Transverse colon (tissue), 4 donors: ENCODE measurements around the gene SFXN2. TPM values are rescaled to one million over a fixed set of nuclear protein-coding genes. Genes with fewer than 3 reads are reported as not detected.

Experiments used
- DNase-seq: peaks from one replicate; pipeline ENCODE4 v3.0.0-alpha.2; 2019
- H3K27ac ChIP-seq, 4 donors: fragments of 200-600 bp; sonication (generic); 2 replicates each; pipeline ENCODE4 v1.5.1; 2016 to 2018; ENCODE audit warnings: inconsistent platforms in 4 of 4
- H3K27me3 ChIP-seq: fragments of 200-600 bp; sonication (generic); 2 replicates; pipeline ENCODE4 v1.5.1; 2017; ENCODE audit warnings: inconsistent platforms
- H3K36me3 ChIP-seq, 4 donors: fragments of 200-600 bp; sonication (generic); 2 replicates each; pipeline ENCODE4 v1.5.1; 2017 to 2019; ENCODE audit warnings: inconsistent platforms in 4 of 4
- H3K4me1 ChIP-seq, 4 donors: fragments of 200-600 bp; sonication (generic); 2 replicates each; pipeline ENCODE4 v1.5.1; 2017 to 2020; ENCODE audit warnings: inconsistent platforms in 4 of 4
- H3K4me3 ChIP-seq, 4 donors: fragments of 200-600 bp; sonication (generic); 1 replicate in 1 of 4; 2 replicates in 3 of 4; pipeline versions ENCODE4 v1.5.1 to v1.6.1; 2017 to 2019; ENCODE audit warnings: inconsistent platforms in 4 of 4
- H3K9me3 ChIP-seq, 2 donors: fragments of 200-600 bp; sonication (generic); 2 replicates each; pipeline ENCODE4 v1.5.1; 2017 to 2019; ENCODE audit warnings: inconsistent platforms in 2 of 2
- EP300 ChIP-seq: sonication (generic); formaldehyde crosslinking; IDR thresholded peaks from one replicate; pipeline ENCODE4 v1.6.1; 2017; ENCODE audit warnings: antibody characterized with exemption, low read depth
- POLR2A ChIP-seq: fragments of 450-650 bp; IDR thresholded peaks from one replicate; pipeline ENCODE4 v1.6.1; 2016; ENCODE audit warnings: antibody characterized with exemption, mild to moderate bottlenecking, moderate library complexity
- POLR2AphosphoS5 ChIP-seq, 3 donors: sonication (generic); formaldehyde crosslinking; IDR thresholded peaks; one replicate each; pipeline ENCODE4 v1.6.1; 2016; ENCODE audit warnings: antibody characterized with exemption in 3 of 3
- WGBS, 2 donors: methylation state at CpG; one replicate each; pipeline ENCODE4 v1.1.5; 2018; ENCODE audit warnings: low coverage in 1 of 2; 5-methylcytosine and 5-hydroxymethylcytosine counted together
- in situ Hi-C, 4 donors: fragments of 200-750 bp; cut with MboI; loops; one replicate each; pipeline versions ENCODE4 v1.15.0 to v1.15.1; 2017; ENCODE audit warnings: low sequenced_read_pairs in 3 of 4, low pct_ligation_motif_present in 1 of 4, low pct_unique_long_range_greater_than_20kb in 1 of 4
- intact Hi-C: fragments of 100-400 bp; cut with DNase I; formaldehyde crosslinking; loops from one replicate; pipeline ENCODE4 v1.15.1; 2023; ENCODE audit warnings: low total_unique reads
- total RNA-seq, 4 donors: library from RNA; depleted of rRNA; stranded (reverse); fragments of >200 nt; gene quantifications; one replicate each; pipeline ENCODE4 v1.1.0, GENCODE V29; 2016
- TF ChIP-seq, protein P1 (sequence below), 5 experiments: fragments of 200-600 bp in 3 of 5; fragments of 450-650 bp in 2 of 5; sonication (generic) in 3 of 5; IDR thresholded peaks; 1 replicate in 2 of 5; 2 replicates in 3 of 5; pipeline ENCODE4 v1.5.1; 2016 to 2017; ENCODE audit warnings: antibody characterized with exemption in 5 of 5, inconsistent platforms in 3 of 5, mild to moderate bottlenecking in 2 of 5, moderate library complexity in 1 of 5

Gene SFXN2
- total RNA-seq, 4 donors from 2014 or later: 2.1 to 64.9 (median 7.3) TPM

DNA sequence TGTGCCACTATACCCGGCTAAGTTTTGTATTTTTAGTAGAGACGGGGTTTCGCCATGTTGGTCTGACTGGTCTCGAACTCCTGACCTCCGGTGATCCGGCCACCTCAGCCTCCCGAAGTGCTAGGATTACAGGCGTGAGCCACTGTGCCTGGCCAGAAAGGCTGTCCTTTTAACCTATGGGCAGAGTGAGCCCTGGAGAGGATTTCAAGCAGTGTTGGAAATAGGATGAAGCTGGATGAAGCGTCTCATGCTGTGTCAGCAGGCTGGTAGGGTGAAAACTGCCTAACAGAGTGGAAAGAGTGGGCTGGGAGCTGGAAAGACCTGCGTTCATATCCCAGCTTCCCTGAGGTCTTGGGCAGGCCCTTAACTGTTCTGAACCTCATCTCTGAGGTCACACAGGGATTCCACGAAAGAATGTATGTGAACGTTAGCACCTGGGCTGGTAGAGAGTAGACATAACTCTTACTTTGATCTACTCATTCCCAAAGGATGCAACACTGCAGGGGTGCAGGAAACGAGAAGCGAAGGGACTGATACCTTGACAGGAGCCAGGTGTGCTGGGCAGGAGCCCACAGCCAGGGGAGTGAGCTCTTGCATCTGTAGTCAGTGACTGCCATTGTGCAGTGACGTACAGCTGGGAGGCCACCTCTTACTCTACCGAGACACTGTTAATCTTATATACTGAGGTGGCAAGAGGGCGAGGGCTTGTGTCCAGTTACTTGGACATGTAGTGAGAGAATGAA is 63.4 kb downstream of the SFXN2 start:
- intact Hi-C loops (no loop called here), in situ Hi-C loops (no loop called here)
- H3K27me3 ChIP-seq: no peaks in the 10 kb centered on the region
- peak overlapping the region; percentile 85 to 90 (median 88) for H3K27ac ChIP-seq
- H3K9me3 ChIP-seq: no peaks in the 10 kb centered on the region
- TF ChIP-seq, protein P1, sequence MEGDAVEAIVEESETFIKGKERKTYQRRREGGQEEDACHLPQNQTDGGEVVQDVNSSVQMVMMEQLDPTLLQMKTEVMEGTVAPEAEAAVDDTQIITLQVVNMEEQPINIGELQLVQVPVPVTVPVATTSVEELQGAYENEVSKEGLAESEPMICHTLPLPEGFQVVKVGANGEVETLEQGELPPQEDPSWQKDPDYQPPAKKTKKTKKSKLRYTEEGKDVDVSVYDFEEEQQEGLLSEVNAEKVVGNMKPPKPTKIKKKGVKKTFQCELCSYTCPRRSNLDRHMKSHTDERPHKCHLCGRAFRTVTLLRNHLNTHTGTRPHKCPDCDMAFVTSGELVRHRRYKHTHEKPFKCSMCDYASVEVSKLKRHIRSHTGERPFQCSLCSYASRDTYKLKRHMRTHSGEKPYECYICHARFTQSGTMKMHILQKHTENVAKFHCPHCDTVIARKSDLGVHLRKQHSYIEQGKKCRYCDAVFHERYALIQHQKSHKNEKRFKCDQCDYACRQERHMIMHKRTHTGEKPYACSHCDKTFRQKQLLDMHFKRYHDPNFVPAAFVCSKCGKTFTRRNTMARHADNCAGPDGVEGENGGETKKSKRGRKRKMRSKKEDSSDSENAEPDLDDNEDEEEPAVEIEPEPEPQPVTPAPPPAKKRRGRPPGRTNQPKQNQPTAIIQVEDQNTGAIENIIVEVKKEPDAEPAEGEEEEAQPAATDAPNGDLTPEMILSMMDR (IDR thresholded peaks at IDR 0.05): no peak
- no peak for TF ChIP-seq EP300
- TF ChIP-seq POLR2AphosphoS5 (IDR thresholded peaks at IDR 0.05): no peak
- no peak for TF ChIP-seq POLR2A
- peaks cover 35 to 79% (median 42%) of the 10 kb centered on the region in 4 donors for H3K4me1 ChIP-seq
- H3K4me3 ChIP-seq: peak overlapping the region in 1 of 4 donors; percentile 1
- no peaks in the 10 kb centered on the region for H3K36me3 ChIP-seq
- DNase-seq: no peak
- 74% methylated on average over 17 of the region's 17 CpGs; no CpG with 5 or more reads in 1 of the 2 donors for WGBS, 2 donors

- TF ChIP-seq POLR2A (no peak), POLR2AphosphoS5 (IDR thresholded peaks at IDR 0.05) (no peak), EP300 (no peak)
- TF ChIP-seq, protein P1 (IDR thresholded peaks at IDR 0.05): no peak
- intact Hi-C loops: no loop called here
- Histone ChIP-seq H3K27me3 (no peaks in the 10 kb centered on the region), H3K27ac (peak overlapping the region; percentile 85 to 90 (median 88)), H3K4me3 (no peak overlapping the region), H3K9me3 (no peaks in the 10 kb centered on the region), H3K36me3 (no peaks in the 10 kb centered on the region), H3K4me1 (peaks cover 34 to 79% (median 42%) of the 10 kb centered on the region in 4 donors)
- WGBS, 2 donors: 86 to 100% methylated on average over 2 of the region's 2 CpGs
- in situ Hi-C loops: no loop called here
- no peak for DNase-seq
Observed at GRCh38 chr10:102778781-102779180, 64.3 kb downstream of the SFXN2 start.

- Histone ChIP-seq H3K27ac (peak overlapping the region; percentile 37 to 90 (median 88)), H3K9me3 (no peaks in the 10 kb centered on the region), H3K27me3 (no peaks in the 10 kb centered on the region), H3K36me3 (no peaks in the 10 kb centered on the region), H3K4me3 (no peak overlapping the region), H3K4me1 (peaks cover 24 to 72% (median 36%) of the 10 kb centered on the region in 4 donors)
- in situ Hi-C loops (no loop called here), intact Hi-C loops (no loop called here)
- 85 to 87% methylated on average over 4 to 10 of the region's 10 CpGs for WGBS, 2 donors
- TF ChIP-seq, protein P1 (IDR thresholded peaks at IDR 0.05): no peak
- TF ChIP-seq POLR2A (no peak), POLR2AphosphoS5 (IDR thresholded peaks at IDR 0.05) (no peak), EP300 (no peak)
- no peak for DNase-seq
Observed at GRCh38 chr10:102779680-102780526, 65.5 kb downstream of the SFXN2 start.

GRCh38 chr10:102780527-102780808 is 66.0 kb downstream of the SFXN2 start:
- DNase-seq: no peak
- Histone ChIP-seq H3K27me3 (no peaks in the 10 kb centered on the region), H3K27ac (peak overlapping the region; percentile 80 to 89 (median 84)), H3K9me3 (no peaks in the 10 kb centered on the region), H3K4me1 (peaks cover 21 to 70% (median 37%) of the 10 kb centered on the region in 4 donors), H3K36me3 (no peaks in the 10 kb centered on the region), H3K4me3 (no peak overlapping the region)
- WGBS, 2 donors: 93 to 100% methylated on average over 1 of the region's 1 CpG
- intact Hi-C loops (no loop called here), in situ Hi-C loops (no loop called here)
- TF ChIP-seq EP300 (no peak), POLR2AphosphoS5 (IDR thresholded peaks at IDR 0.05) (no peak), POLR2A (no peak)
- TF ChIP-seq, protein P1 (IDR thresholded peaks at IDR 0.05): no peak
